ENCODE measurements around the gene ATOH1. TPM values are rescaled to one million over a fixed set of nuclear protein-coding genes. Genes with fewer than 3 reads are reported as not detected.
A peak's percentile ranks its signal among the peaks of the same experiment; 100 is the strongest.

The ATOH1 gene
- total RNA-seq, 1 donor from 2014 or later: not detected

- peaks cover 22% of the 10 kb centered on the region for H3K27me3 Mint-ChIP-seq (ENCODE audit: low read depth)
- H3K4me3 Mint-ChIP-seq: no peak overlapping the region
- no peak for TF ChIP-seq CTCF (conservative IDR thresholded peaks at IDR 0.05)
- H3K36me3 Mint-ChIP-seq (ENCODE audit: low read depth): no peaks in the 10 kb centered on the region
- no peak overlapping the region for H3K27ac Mint-ChIP-seq (ENCODE audit: unreplicated experiment)
- H3K9me3 Mint-ChIP-seq: no peaks in the 10 kb centered on the region
- no peaks in the 10 kb centered on the region for H3K4me1 Mint-ChIP-seq
- no peak for DNase-seq (ENCODE audit: low read depth, low spot score)
Observed at GRCh38 chr4:93852680-93853079, 24.1 kb downstream of the ATOH1 start.

DNA sequence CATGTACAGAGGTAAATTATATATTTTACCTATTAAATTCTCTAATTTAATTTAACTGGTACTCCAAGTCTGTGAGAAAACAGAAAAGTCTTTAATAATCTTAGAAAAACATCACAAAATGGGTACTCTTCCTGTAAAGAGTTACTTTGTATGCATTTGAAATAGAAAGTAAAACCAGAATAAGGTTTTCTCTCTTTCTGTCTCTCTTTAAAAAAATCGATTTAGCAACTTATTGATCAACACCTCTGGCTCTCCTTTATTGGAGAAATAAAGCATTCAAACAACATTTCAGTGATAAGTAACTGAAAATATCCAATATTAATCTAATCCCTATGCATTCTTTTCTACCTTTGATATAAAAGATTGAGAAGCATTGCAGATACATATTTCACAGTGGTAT is 27.4 kb downstream of the ATOH1 start:
- Mint-ChIP-seq H3K9me3 (no peaks in the 10 kb centered on the region), H3K27ac (ENCODE audit: unreplicated experiment) (no peak overlapping the region), H3K4me1 (no peaks in the 10 kb centered on the region), H3K36me3 (ENCODE audit: low read depth) (no peaks in the 10 kb centered on the region), H3K27me3 (ENCODE audit: low read depth) (peaks cover 22% of the 10 kb centered on the region), H3K4me3 (no peak overlapping the region)
- DNase-seq (ENCODE audit: low read depth, low spot score): no peak
- no peak for TF ChIP-seq CTCF (conservative IDR thresholded peaks at IDR 0.05)

DNA sequence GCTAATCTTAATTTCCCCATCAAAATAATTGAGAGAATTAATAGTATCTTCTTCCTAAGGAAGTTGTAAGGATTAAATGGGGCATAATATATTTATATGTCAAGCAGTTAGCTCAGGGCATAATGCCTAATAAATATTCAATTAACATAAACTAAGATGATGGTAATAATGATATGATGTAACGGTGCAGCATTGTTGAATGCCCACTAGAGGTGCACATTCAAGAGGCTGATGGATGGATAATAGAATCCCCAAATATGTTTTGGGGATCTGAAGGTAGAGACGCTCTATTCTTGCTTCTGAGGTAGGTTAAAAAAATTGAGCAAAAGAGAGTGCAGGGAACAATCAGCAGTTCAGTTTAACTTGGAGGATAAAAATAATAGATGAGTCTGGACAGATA is 37.1 kb downstream of the ATOH1 start:
- Mint-ChIP-seq H3K9me3 (no peaks in the 10 kb centered on the region), H3K36me3 (ENCODE audit: low read depth) (no peaks in the 10 kb centered on the region), H3K27me3 (ENCODE audit: low read depth) (peaks cover 13% of the 10 kb centered on the region), H3K4me1 (no peaks in the 10 kb centered on the region), H3K4me3 (no peak overlapping the region), H3K27ac (ENCODE audit: unreplicated experiment) (no peak overlapping the region)
- DNase-seq (ENCODE audit: low read depth, low spot score): no peak
- peak; percentile 36 for TF ChIP-seq CTCF (conservative IDR thresholded peaks at IDR 0.05)

DNA sequence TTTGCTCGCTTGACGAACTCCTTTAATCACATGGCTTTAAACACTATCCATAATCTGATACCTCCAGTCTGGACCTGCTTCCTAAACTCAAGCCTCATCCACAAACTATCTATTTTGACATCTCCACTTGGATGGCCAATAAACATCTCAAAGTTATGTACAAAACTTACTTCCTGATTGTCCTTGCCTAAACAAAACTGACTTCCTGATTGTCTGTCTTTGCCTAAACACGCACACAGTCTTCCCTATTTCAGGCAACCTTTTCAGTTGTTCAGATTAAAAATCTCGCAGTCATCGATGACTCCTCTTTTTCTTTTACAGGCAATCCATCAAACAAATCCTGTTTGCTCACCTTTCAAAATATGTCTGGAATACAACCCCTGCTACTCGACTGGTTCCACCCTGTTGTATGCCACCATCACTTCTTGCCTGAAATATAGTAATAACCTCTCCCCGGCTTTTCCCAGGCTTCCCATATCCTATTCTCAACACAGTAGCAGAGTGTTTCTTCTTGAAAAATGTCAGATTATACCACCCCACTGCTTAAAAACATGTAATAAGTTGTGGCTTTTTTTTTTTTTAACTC is 39.0 kb downstream of the ATOH1 start:
- H3K9me3 Mint-ChIP-seq: no peaks in the 10 kb centered on the region
- H3K4me1 Mint-ChIP-seq: no peaks in the 10 kb centered on the region
- H3K27me3 Mint-ChIP-seq (ENCODE audit: low read depth): peaks cover 3% of the 10 kb centered on the region
- TF ChIP-seq CTCF (conservative IDR thresholded peaks at IDR 0.05): no peak
- DNase-seq (ENCODE audit: low read depth, low spot score): no peak
- no peak overlapping the region for H3K4me3 Mint-ChIP-seq
- no peak overlapping the region for H3K27ac Mint-ChIP-seq (ENCODE audit: unreplicated experiment)
- no peaks in the 10 kb centered on the region for H3K36me3 Mint-ChIP-seq (ENCODE audit: low read depth)

GRCh38 chr4:93870876-93871458 is 42.4 kb downstream of the ATOH1 start:
- no peak for DNase-seq (ENCODE audit: low read depth, low spot score)
- Mint-ChIP-seq H3K4me1 (no peaks in the 10 kb centered on the region), H3K36me3 (ENCODE audit: low read depth) (no peaks in the 10 kb centered on the region), H3K4me3 (no peak overlapping the region), H3K9me3 (no peaks in the 10 kb centered on the region), H3K27me3 (ENCODE audit: low read depth) (no peaks in the 10 kb centered on the region), H3K27ac (ENCODE audit: unreplicated experiment) (no peak overlapping the region)
- no peak for TF ChIP-seq CTCF (conservative IDR thresholded peaks at IDR 0.05)

All from neural crest cell (in vitro differentiated cells).